Activated CD8-positive, alpha-beta memory T cell treated with anti-CD3 and anti-CD28 coated beads for 36 hours (primary cell): ENCODE measurements around the gene TAS2R20. TPM values are rescaled to one million over a fixed set of nuclear protein-coding genes. Genes with fewer than 3 reads are reported as not detected.

ENCODE experiments used
- CTCF ChIA-PET: fragments of 350-600 bp; sonication (Branson Sonifier 250); formaldehyde crosslinking; loops from one replicate; lab custom pipeline; 2021; ENCODE audit warnings: antibody characterized with exemption; lab: Charles Lee
- POLR2A ChIA-PET: fragments of 350-600 bp; sonication (Branson Sonifier 250); formaldehyde crosslinking; loops from one replicate; lab custom pipeline; 2021; ENCODE audit warnings: antibody characterized with exemption; lab: Charles Lee
- total RNA-seq, 2 experiments: library from RNA; stranded (reverse); gene quantifications; one replicate each; pipeline ENCODE4 v1.2.3, GENCODE V29; 2021

Gene TAS2R20
- total RNA-seq, 2 experiments from 2014 or later, result 0.38 to 0.89 TPM

DNA sequence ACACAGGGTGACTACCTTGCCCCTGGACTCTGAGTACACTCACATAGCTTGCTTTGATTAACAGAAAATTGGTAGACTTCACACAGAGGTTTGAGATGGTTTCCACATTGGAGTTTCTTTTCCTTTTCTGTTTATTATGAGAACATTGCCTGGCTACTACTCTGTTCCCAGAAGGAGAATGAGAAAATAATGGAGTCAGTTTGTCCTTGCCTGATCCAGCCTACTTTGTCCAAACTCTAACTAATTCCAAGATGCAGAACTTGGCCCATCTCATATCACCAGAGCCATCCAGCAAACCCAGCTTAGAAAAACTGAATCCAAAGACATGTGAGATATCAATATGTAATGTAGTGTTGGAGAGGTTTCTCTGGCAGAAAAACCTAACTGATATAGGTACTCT, 31.8 kb downstream of the TAS2R20 start:
- ChIA-PET CTCF (no interaction called here), POLR2A (no interaction called here)

DNA sequence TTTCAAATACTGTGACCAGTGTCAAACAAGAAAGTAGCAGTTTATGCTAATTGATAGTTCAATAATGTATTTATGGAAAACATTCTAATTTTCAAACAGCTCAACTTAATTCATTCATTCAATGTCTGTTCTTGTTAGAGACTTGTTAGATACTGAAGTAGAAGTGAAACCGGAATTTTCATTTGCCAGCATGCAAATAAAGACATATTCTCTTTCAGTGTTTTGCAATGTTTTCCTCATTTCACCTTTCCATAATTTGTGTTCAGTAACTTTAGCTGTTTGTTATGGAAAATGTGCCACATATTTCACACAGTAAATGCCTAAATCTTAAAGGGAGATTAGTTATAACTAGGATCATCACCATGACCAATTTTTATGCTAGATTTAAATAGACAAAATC, 32.6 kb downstream of the TAS2R20 start:
- POLR2A ChIA-PET, result interaction anchor here (0.6 kb wide), 1 partner anchor 92 kb away, joined by 3 read pairs; no protein-coding TSS in a partner anchor
- CTCF ChIA-PET, result no interaction called here

GRCh38 chr12:10960211-10960610, 37.9 kb downstream of the TAS2R20 start:
- CTCF ChIA-PET, result no interaction called here
- POLR2A ChIA-PET, result no interaction called here

GRCh38 chr12:10959804-10960203, 38.3 kb downstream of the TAS2R20 start:
- POLR2A ChIA-PET, result no interaction called here
- CTCF ChIA-PET, result no interaction called here

DNA sequence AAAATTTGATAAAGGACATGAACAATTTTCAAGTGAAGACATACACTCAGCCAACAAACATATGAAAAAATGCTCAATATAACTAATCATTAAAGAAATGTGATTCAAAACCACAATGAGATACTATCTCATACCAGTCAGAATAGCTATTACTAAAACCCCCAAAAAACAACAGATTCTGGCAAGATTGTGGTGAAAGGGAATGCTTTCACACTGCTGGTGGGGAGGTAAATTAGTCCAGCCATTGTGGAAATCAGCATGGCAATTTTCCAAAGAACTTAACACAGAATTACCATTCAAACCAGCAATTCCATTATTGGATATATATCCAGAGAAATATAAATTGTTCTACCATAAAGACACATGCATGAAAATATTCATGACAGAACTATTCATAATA, 40.4 kb downstream of the TAS2R20 start:
- CTCF ChIA-PET, result no interaction called here
- POLR2A ChIA-PET, result no interaction called here

DNA sequence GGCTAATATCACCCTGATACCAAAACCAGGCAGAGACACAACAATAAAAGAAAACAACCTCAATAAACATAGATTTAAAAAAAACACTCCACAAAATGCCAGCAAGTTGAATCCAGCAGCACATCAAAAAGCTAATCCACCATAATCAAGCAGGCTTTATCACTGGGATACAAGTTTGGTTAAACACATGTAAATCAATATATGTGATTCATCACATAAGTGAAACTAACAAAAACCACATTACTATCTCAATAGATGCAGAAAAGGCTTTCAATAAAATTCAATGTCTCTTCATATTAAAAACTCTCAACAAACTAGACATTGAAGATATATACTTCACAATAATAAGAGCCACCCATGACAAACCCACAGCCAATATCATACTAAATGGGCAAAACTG, 42.0 kb downstream of the TAS2R20 start:
- CTCF ChIA-PET, result no interaction called here

DNA sequence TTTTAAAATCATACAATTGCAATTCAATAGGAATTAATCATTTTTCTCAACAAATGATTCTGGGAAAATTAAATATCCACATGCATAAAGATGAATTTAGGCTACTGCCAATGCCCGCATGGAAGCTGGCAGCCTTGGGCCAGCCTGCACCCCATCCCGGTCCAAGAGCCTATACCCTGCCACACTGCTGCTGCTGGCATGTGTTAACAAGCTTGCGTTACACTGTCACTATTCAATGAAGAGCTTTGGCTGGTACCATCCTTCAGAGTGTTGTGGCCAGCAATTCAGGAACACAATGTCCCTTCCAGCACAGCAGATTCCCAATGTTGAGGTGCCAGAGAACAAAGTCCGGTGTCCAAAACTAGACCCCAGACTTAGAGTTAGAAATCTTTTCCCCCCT, 45.5 kb downstream of the TAS2R20 start:
- ChIA-PET POLR2A (no interaction called here), CTCF (no interaction called here)

More for the DNA sequence above, 42.0 kb downstream of the TAS2R20 start:
- POLR2A ChIA-PET, result no interaction called here

Other genes with a start within 250 kb of the TAS2R20 start
- not detected for gene TAS2R7, start 195.7 kb downstream of the TAS2R20 start, total RNA-seq
- gene TAS2R8, start 191.0 kb downstream of the TAS2R20 start, total RNA-seq, result not detected
- gene TAS2R9, start 188.1 kb downstream of the TAS2R20 start, total RNA-seq, result not detected
- gene TAS2R10, start 171.9 kb downstream of the TAS2R20 start, total RNA-seq, result under 1 TPM in 1 of 2 experiments, not detected in 1; 0.36 TPM
- gene PRR4, start 148.8 kb downstream of the TAS2R20 start, total RNA-seq, result 1 to 10 TPM in 1 of 2 experiments, under 1 TPM in 1; 0.80 to 1.0 TPM
- gene PRH1, start 114.0 kb downstream of the TAS2R20 start, total RNA-seq, result 1 to 10 TPM; 6.0 to 9.3 TPM
- under 1 TPM; 0.10 to 0.21 TPM for gene TAS2R13, start 88.7 kb downstream of the TAS2R20 start, total RNA-seq
- not detected for gene PRH2, start 69.1 kb downstream of the TAS2R20 start, total RNA-seq
- under 1 TPM; 0.69 to 0.84 TPM for gene TAS2R14, start 59.0 kb downstream of the TAS2R20 start, total RNA-seq
- gene TAS2R50, start 11.4 kb downstream of the TAS2R20 start, total RNA-seq, result under 1 TPM; 0.19 to 0.42 TPM
- 1 to 10 TPM in 1 of 2 experiments, under 1 TPM in 1; 0.80 to 1.1 TPM for gene TAS2R19, start 24.3 kb upstream of the TAS2R20 start, total RNA-seq
- gene TAS2R31, start 33.1 kb upstream of the TAS2R20 start, total RNA-seq, result 1 to 10 TPM; 1.0 to 1.2 TPM
- under 1 TPM; 0.34 to 0.38 TPM for gene TAS2R46, start 64.0 kb upstream of the TAS2R20 start, total RNA-seq
- not detected for gene TAS2R43, start 94.0 kb upstream of the TAS2R20 start, total RNA-seq
- 1 to 10 TPM in 1 of 2 experiments, under 1 TPM in 1; 0.80 to 1.0 TPM for gene TAS2R30, start 136.3 kb upstream of the TAS2R20 start, total RNA-seq
- 10 to 100 TPM; 10.1 to 10.2 TPM for gene SMIM10L1, start 172.9 kb upstream of the TAS2R20 start, total RNA-seq
- gene TAS2R42, start 188.6 kb upstream of the TAS2R20 start, total RNA-seq, result not detected